HEK293 (cell line): Measurements from ENCODE around the gene DAAM1.

ENCODE experiments used
- CTCF ChIA-PET: fragments of 350-600 bp; formaldehyde crosslinking; extraction: SDS; loops from one replicate; lab custom pipeline; 2021; ENCODE audit warnings: antibody characterized with exemption; lab: Yijun Ruan, JAX
- POLR2A ChIA-PET: fragments of 300-600 bp; formaldehyde crosslinking; extraction: SDS; loops from one replicate; lab custom pipeline; 2020; ENCODE audit warnings: antibody characterized with exemption, inconsistent platforms; lab: Yijun Ruan, JAX
- H3K27ac ChIP-seq: fragments of 200-500 bp; sonication (Bioruptor generic); 2 replicates; pipeline ENCODE4 v1.5.1; 2014; ENCODE audit warnings: low read depth, low read length, control low read depth, inconsistent platforms; ENCODE audit errors: extremely low read depth
- H3K36me3 ChIP-seq, 2 experiments: fragments of 200-500 bp in 1 of 2; sonication (Bioruptor generic) in 1 of 2; 1 replicate in 1 of 2; 2 replicates in 1 of 2; pipeline ENCODE4 v1.5.1; 2014 to 2017; ENCODE audit warnings: inconsistent platforms in 2 of 2, low read length in 2 of 2; ENCODE audit not compliant: control insufficient read depth in 2 of 2, insufficient read depth in 1 of 2
- H3K4me1 ChIP-seq: fragments of 200-500 bp; sonication (Bioruptor generic); 2 replicates; pipeline ENCODE4 v1.5.1; 2014; ENCODE audit warnings: mild to moderate bottlenecking, low read length, inconsistent platforms; ENCODE audit not compliant: control insufficient read depth, insufficient read depth
- H3K4me3 ChIP-seq: 2 replicates; pipeline ENCODE4 v1.5.1; 2011; ENCODE audit warnings: low read depth, mild to moderate bottlenecking, control low read depth, low read length, moderate library complexity
- H3K9me3 ChIP-seq: fragments of 200-500 bp; sonication (Bioruptor generic); 2 replicates; pipeline ENCODE4 v1.5.1; 2014; ENCODE audit warnings: low read depth, low read length, inconsistent platforms; ENCODE audit not compliant: control insufficient read depth, insufficient read depth
- GFI1B ChIP-seq: fragments of 450-650 bp; formaldehyde crosslinking; IDR thresholded peaks from 2 replicates; pipeline ENCODE4 v1.5.1; 2016; ENCODE audit warnings: missing biosample characterization, missing genetic modification characterization
- GLIS1 ChIP-seq: fragments of 450-650 bp; formaldehyde crosslinking; IDR thresholded peaks from 2 replicates; pipeline ENCODE4 v1.5.1; 2016; ENCODE audit warnings: missing biosample characterization, missing genetic modification characterization
- GLIS2 ChIP-seq: fragments of 450-650 bp; formaldehyde crosslinking; IDR thresholded peaks from 2 replicates; pipeline ENCODE4 v1.5.1; 2016; ENCODE audit warnings: missing biosample characterization, missing genetic modification characterization
- HOXC10 ChIP-seq: sonication (generic); formaldehyde crosslinking; IDR thresholded peaks from 2 replicates; pipeline ENCODE4 v1.8.1; 2023; ENCODE audit warnings: mild to moderate bottlenecking, missing genetic modification reagents
- MZF1 ChIP-seq: fragments of 450-650 bp; formaldehyde crosslinking; IDR thresholded peaks from 2 replicates; pipeline ENCODE4 v1.5.1; 2017; ENCODE audit warnings: missing biosample characterization, missing genetic modification characterization, borderline replicate concordance
- OVOL3 ChIP-seq: fragments of 450-650 bp; formaldehyde crosslinking; IDR thresholded peaks from 2 replicates; pipeline ENCODE4 v1.5.1; 2016; ENCODE audit warnings: missing biosample characterization, missing genetic modification characterization
- ZBTB8A ChIP-seq: fragments of 450-650 bp; formaldehyde crosslinking; IDR thresholded peaks from 2 replicates; pipeline ENCODE4 v1.5.1; 2016; ENCODE audit warnings: missing biosample characterization, missing genetic modification characterization
- ZFP41 ChIP-seq: fragments of 450-650 bp; formaldehyde crosslinking; IDR thresholded peaks from 2 replicates; pipeline ENCODE4 v1.5.1; 2016; ENCODE audit warnings: missing biosample characterization, missing genetic modification characterization, borderline replicate concordance
- ZIC2 ChIP-seq: fragments of 450-650 bp; formaldehyde crosslinking; IDR thresholded peaks from 2 replicates; pipeline ENCODE4 v1.5.1; 2016; ENCODE audit warnings: missing biosample characterization, missing genetic modification characterization
- ZNF112 ChIP-seq: fragments of 450-650 bp; formaldehyde crosslinking; IDR thresholded peaks from 2 replicates; pipeline ENCODE4 v1.5.0; 2017; ENCODE audit warnings: missing biosample characterization, missing genetic modification characterization
- ZNF138 ChIP-seq: fragments of 450-650 bp; formaldehyde crosslinking; IDR thresholded peaks from 2 replicates; pipeline ENCODE4 v1.5.1; 2016; ENCODE audit warnings: missing biosample characterization, missing genetic modification characterization, borderline replicate concordance
- ZNF169 ChIP-seq: fragments of 450-650 bp; formaldehyde crosslinking; IDR thresholded peaks from 2 replicates; pipeline ENCODE4 v1.5.1; 2016; ENCODE audit warnings: missing biosample characterization, missing genetic modification characterization
- ZNF184 ChIP-seq: fragments of 450-650 bp; IDR thresholded peaks from 2 replicates; pipeline ENCODE4 v1.5.1; 2018; ENCODE audit warnings: missing biosample characterization, mild to moderate bottlenecking, missing genetic modification characterization
- ZNF214 ChIP-seq: fragments of 450-650 bp; formaldehyde crosslinking; IDR thresholded peaks from 2 replicates; pipeline ENCODE4 v1.5.1; 2017; ENCODE audit warnings: missing biosample characterization, mild to moderate bottlenecking, missing genetic modification characterization, borderline replicate concordance
- ZNF24 ChIP-seq: fragments of 450-650 bp; formaldehyde crosslinking; IDR thresholded peaks from 2 replicates; pipeline ENCODE4 v1.5.1; 2016; ENCODE audit warnings: missing biosample characterization, missing genetic modification characterization
- ZNF391 ChIP-seq: fragments of 450-650 bp; formaldehyde crosslinking; IDR thresholded peaks from 2 replicates; pipeline ENCODE4 v1.5.1; 2016; ENCODE audit warnings: low read depth, missing biosample characterization, missing genetic modification characterization, borderline replicate concordance
- ZNF514 ChIP-seq: fragments of 450-650 bp; formaldehyde crosslinking; IDR thresholded peaks from 2 replicates; pipeline ENCODE4 v1.5.1; 2016; ENCODE audit warnings: missing biosample characterization, missing genetic modification characterization
- ZNF76 ChIP-seq: fragments of 450-650 bp; formaldehyde crosslinking; IDR thresholded peaks from 2 replicates; pipeline ENCODE4; 2016; ENCODE audit warnings: low read depth, missing biosample characterization, missing genetic modification characterization, borderline replicate concordance
- ZNF777 ChIP-seq: fragments of 450-650 bp; formaldehyde crosslinking; IDR thresholded peaks from 2 replicates; pipeline ENCODE4 v1.5.1; 2017; ENCODE audit warnings: missing biosample characterization, missing genetic modification characterization, borderline replicate concordance
- ZNF843 ChIP-seq: fragments of 450-650 bp; formaldehyde crosslinking; IDR thresholded peaks from 2 replicates; pipeline ENCODE4 v1.5.1; 2016; ENCODE audit warnings: missing biosample characterization, missing genetic modification characterization
- TF ChIP-seq, protein P1 (sequence below): fragments of 450-650 bp; formaldehyde crosslinking; IDR thresholded peaks from 2 replicates; pipeline ENCODE4 v1.5.1; 2016; ENCODE audit warnings: missing biosample characterization, missing genetic modification characterization
- TF ChIP-seq, protein P2 (sequence below): fragments of 450-650 bp; formaldehyde crosslinking; IDR thresholded peaks from 2 replicates; pipeline ENCODE4 v1.5.0; 2017; ENCODE audit warnings: missing biosample characterization, missing genetic modification characterization, borderline replicate concordance
- TF ChIP-seq, protein P3 (sequence below): fragments of 450-650 bp; formaldehyde crosslinking; IDR thresholded peaks from 2 replicates; pipeline ENCODE4 v1.5.1; 2017; ENCODE audit warnings: missing biosample characterization, missing genetic modification characterization
- TF ChIP-seq, protein P4 (sequence below): fragments of 450-650 bp; formaldehyde crosslinking; IDR thresholded peaks from 2 replicates; pipeline ENCODE4 v1.5.1; 2017; ENCODE audit warnings: missing biosample characterization, missing genetic modification characterization

The DAAM1 gene

DNA sequence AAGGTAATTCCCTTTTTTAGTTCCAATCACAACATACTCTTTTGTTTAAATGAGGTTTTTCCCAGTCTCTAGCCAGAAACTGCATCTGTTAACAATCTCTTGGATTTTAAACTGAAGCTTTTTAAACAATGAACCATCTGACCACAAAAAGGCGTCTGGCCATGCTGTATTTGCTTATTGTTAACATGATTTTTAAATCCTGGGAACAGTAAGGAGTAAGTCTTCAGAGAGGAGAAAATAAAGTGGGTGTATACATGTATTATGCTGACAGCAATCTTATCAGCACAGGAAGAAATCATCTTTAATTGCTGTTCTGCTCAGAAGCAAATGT, 106.2 kb downstream of the DAAM1 start:
- CTCF ChIA-PET = interaction anchor here (1.1 to 1.2 kb wide), 2 partner anchors 18 to 19 kb away, joined by 3 to 4 read pairs; no protein-coding TSS in a partner anchor
- H3K27ac ChIP-seq = no peak overlapping the region
- H3K9me3 ChIP-seq = no peaks in the 10 kb centered on the region
- no peaks in the 10 kb centered on the region; the same call in 1 of the 2 replicates for H3K4me1 ChIP-seq
- no peak for TF ChIP-seq ZNF184 (tag by site-specific recombination)
- TF ChIP-seq ZNF112 = no peak
- no peak for TF ChIP-seq ZNF514 (tag by site-specific recombination)
- TF ChIP-seq GLIS1 (tag by site-specific recombination) = no peak
- TF ChIP-seq ZNF138 (tag by site-specific recombination) = no peak
- no peak for TF ChIP-seq ZNF24 (tag by site-specific recombination)
- TF ChIP-seq ZIC2 (tag by site-specific recombination) = no peak
- TF ChIP-seq GLIS2 (tag by site-specific recombination) = no peak
- TF ChIP-seq MZF1 (tag by site-specific recombination) = no peak
- TF ChIP-seq ZNF777 (tag by site-specific recombination) = no peak
- TF ChIP-seq, protein P1, sequence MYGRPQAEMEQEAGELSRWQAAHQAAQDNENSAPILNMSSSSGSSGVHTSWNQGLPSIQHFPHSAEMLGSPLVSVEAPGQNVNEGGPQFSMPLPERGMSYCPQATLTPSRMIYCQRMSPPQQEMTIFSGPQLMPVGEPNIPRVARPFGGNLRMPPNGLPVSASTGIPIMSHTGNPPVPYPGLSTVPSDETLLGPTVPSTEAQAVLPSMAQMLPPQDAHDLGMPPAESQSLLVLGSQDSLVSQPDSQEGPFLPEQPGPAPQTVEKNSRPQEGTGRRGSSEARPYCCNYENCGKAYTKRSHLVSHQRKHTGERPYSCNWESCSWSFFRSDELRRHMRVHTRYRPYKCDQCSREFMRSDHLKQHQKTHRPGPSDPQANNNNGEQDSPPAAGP = no peak
- TF ChIP-seq, protein P2, sequence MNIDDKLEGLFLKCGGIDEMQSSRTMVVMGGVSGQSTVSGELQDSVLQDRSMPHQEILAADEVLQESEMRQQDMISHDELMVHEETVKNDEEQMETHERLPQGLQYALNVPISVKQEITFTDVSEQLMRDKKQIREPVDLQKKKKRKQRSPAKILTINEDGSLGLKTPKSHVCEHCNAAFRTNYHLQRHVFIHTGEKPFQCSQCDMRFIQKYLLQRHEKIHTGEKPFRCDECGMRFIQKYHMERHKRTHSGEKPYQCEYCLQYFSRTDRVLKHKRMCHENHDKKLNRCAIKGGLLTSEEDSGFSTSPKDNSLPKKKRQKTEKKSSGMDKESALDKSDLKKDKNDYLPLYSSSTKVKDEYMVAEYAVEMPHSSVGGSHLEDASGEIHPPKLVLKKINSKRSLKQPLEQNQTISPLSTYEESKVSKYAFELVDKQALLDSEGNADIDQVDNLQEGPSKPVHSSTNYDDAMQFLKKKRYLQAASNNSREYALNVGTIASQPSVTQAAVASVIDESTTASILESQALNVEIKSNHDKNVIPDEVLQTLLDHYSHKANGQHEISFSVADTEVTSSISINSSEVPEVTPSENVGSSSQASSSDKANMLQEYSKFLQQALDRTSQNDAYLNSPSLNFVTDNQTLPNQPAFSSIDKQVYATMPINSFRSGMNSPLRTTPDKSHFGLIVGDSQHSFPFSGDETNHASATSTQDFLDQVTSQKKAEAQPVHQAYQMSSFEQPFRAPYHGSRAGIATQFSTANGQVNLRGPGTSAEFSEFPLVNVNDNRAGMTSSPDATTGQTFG (tag by site-specific recombination) = no peak
- TF ChIP-seq HOXC10 = no peak
- no peak for TF ChIP-seq ZBTB8A (tag by site-specific recombination)
- TF ChIP-seq, protein P3, sequence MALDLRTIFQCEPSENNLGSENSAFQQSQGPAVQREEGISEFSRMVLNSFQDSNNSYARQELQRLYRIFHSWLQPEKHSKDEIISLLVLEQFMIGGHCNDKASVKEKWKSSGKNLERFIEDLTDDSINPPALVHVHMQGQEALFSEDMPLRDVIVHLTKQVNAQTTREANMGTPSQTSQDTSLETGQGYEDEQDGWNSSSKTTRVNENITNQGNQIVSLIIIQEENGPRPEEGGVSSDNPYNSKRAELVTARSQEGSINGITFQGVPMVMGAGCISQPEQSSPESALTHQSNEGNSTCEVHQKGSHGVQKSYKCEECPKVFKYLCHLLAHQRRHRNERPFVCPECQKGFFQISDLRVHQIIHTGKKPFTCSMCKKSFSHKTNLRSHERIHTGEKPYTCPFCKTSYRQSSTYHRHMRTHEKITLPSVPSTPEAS (tag by site-specific recombination) = no peak
- TF ChIP-seq ZNF169 (tag by site-specific recombination) = no peak
- TF ChIP-seq ZNF214 (tag by site-specific recombination) = no peak
- TF ChIP-seq, all 188 proteins: peak for 0
- POLR2A ChIA-PET = no interaction called here
- peaks cover 0 to 8% of the 10 kb centered on the region in 2 experiments; a peak in 1 of 3 replicates for H3K36me3 ChIP-seq
- no peak overlapping the region for H3K4me3 ChIP-seq

DNA sequence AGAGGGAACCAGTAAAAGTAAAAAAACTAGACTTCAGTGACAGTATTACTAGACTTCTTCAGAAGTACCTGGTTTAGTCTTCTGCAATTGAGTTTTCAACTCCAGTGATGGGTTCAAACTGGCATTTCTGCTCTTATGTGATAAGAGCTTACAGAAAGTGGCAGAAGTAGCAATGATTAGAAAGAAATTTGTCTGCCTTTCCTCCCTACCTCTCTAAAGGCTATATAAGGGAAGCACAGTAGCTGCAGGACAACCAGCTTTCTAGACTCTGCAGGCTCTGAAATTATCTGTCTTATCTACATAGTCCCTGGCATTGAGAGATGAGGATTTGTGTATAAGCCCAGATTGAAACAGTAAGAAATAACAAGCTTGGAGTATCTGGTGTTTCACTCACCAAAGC, 107.5 kb downstream of the DAAM1 start:
- ChIA-PET CTCF (interaction anchor here (1.4 kb wide), 1 partner anchor 12 kb away, joined by 3 read pairs; no protein-coding TSS in a partner anchor), POLR2A (no interaction called here)
- no peaks in the 10 kb centered on the region; the same call in 1 of the 2 replicates for H3K4me1 ChIP-seq
- H3K4me3 ChIP-seq = no peak overlapping the region
- TF ChIP-seq ZFP41 (tag by site-specific recombination) = no peak
- TF ChIP-seq ZNF76 (tag by site-specific recombination) = no peak
- TF ChIP-seq ZNF391 (tag by site-specific recombination) = no peak
- TF ChIP-seq, protein P4, sequence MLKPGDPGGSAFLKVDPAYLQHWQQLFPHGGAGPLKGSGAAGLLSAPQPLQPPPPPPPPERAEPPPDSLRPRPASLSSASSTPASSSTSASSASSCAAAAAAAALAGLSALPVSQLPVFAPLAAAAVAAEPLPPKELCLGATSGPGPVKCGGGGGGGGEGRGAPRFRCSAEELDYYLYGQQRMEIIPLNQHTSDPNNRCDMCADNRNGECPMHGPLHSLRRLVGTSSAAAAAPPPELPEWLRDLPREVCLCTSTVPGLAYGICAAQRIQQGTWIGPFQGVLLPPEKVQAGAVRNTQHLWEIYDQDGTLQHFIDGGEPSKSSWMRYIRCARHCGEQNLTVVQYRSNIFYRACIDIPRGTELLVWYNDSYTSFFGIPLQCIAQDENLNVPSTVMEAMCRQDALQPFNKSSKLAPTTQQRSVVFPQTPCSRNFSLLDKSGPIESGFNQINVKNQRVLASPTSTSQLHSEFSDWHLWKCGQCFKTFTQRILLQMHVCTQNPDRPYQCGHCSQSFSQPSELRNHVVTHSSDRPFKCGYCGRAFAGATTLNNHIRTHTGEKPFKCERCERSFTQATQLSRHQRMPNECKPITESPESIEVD = no peak
- TF ChIP-seq OVOL3 (tag by site-specific recombination) = no peak
- TF ChIP-seq ZNF843 (tag by site-specific recombination) = no peak
- no peak for TF ChIP-seq GFI1B (tag by site-specific recombination)
- no peaks in the 10 kb centered on the region for H3K9me3 ChIP-seq
- H3K27ac ChIP-seq = no peak overlapping the region
- peaks cover 0 to 8% of the 10 kb centered on the region in 2 experiments; a peak in 1 of 3 replicates for H3K36me3 ChIP-seq
